Keratinocyte (primary cell): Measurements from ENCODE around the gene SEZ6.

Experiments used
- EZH2 ChIP-seq: IDR thresholded peaks from one replicate; pipeline ENCODE4 v1.6.1; 2012; ENCODE audit warnings: inconsistent platforms, mild to moderate bottlenecking, low read length, moderate library complexity
- TF ChIP-seq, protein P1 (sequence below), 3 experiments: IDR thresholded peaks in 1 of 3; conservative IDR thresholded peaks in 1 of 3; optimal IDR thresholded peaks in 1 of 3; 2 replicates in 2 of 3; 3 replicates in 1 of 3; pipeline versions ENCODE3 to v1.5.1; 2011; ENCODE audit warnings: low read length in 3 of 3, mild to moderate bottlenecking in 3 of 3, moderate library complexity in 2 of 3, control low read depth in 1 of 3, inconsistent platforms in 1 of 3; ENCODE audit not compliant: insufficient read depth in 2 of 3; ENCODE audit errors: extremely low read depth in 1 of 3

DNA sequence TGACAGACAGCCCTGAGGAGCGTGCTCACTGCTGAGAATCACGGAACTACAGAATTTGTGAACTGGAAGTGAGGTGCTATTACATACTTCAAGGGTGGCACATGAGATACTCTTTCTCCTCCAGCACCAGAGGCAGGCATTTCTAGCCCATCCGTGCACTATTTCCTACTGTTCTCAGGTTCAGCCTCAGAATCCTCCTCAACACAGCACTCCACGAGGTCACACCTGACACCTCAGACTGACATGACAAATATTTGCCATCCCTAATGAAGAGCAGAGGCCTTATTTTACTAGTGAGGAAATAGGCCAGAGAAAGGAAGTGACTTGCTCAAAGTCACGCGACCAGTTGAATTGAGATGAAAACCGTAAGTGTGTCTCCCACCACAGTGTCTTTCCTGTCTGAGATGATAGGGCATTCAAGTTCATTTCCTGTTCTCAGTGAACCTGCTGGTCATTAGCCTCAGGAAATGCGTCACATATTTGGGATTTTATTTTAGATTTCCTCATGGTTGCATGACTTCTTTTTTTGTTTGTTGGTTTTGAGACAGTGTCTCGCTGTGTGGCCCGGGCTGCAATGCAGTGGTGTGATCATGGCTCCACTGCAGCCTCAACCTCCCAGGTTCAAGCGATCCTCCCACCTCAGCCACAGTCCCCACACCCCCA lies 23.6 kb downstream of the SEZ6 start:
- TF ChIP-seq, protein P1, sequence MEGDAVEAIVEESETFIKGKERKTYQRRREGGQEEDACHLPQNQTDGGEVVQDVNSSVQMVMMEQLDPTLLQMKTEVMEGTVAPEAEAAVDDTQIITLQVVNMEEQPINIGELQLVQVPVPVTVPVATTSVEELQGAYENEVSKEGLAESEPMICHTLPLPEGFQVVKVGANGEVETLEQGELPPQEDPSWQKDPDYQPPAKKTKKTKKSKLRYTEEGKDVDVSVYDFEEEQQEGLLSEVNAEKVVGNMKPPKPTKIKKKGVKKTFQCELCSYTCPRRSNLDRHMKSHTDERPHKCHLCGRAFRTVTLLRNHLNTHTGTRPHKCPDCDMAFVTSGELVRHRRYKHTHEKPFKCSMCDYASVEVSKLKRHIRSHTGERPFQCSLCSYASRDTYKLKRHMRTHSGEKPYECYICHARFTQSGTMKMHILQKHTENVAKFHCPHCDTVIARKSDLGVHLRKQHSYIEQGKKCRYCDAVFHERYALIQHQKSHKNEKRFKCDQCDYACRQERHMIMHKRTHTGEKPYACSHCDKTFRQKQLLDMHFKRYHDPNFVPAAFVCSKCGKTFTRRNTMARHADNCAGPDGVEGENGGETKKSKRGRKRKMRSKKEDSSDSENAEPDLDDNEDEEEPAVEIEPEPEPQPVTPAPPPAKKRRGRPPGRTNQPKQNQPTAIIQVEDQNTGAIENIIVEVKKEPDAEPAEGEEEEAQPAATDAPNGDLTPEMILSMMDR (optimal IDR thresholded peaks at IDR 0.05 in 1 of 3, IDR thresholded peaks at IDR 0.05 in 1 of 3, conservative IDR thresholded peaks at IDR 0.05 in 1 of 3; ENCODE audit: extremely low read depth in 1 of 3, insufficient read depth in 2 of 3, low read length in 3 of 3): no peak
- no peak for TF ChIP-seq EZH2
